B cell (primary cell): ENCODE measurements around the gene ACTL6B. TPM values are rescaled to one million over a fixed set of nuclear protein-coding genes. Genes with fewer than 3 reads are reported as not detected.

Experiments used
- ATAC-seq: fragments of 200-7000 bp; cut with Tn5 transposase; one replicate; pipeline ENCODE4 v1.10.0; 2021; ENCODE audit warnings: low read depth, mild to moderate bottlenecking, moderate number of reproducible peaks, moderate library complexity
- CTCF ChIA-PET: fragments of 350-600 bp; sonication (Branson Sonifier 250); formaldehyde crosslinking; loops from one replicate; lab custom pipeline; 2021; ENCODE audit warnings: antibody characterized with exemption, inconsistent platforms; lab: Charles Lee
- POLR2A ChIA-PET: fragments of 350-600 bp; sonication (Branson Sonifier 250); formaldehyde crosslinking; loops from one replicate; lab custom pipeline; 2021; ENCODE audit warnings: antibody characterized with exemption; lab: Charles Lee
- DNase-seq: peaks from one replicate; pipeline ENCODE4 v3.0.0; 2013
- H2AFZ ChIP-seq: 2 replicates; pipeline ENCODE4 v1.6.1; 2012; ENCODE audit warnings: mild to moderate bottlenecking, low read depth, low read length; ENCODE audit not compliant: insufficient read depth, poor library complexity, severe bottlenecking
- H3K27ac ChIP-seq, 2 donors: 1 replicate in 1 of 2; 2 replicates in 1 of 2; pipeline ENCODE4 v1.5.1; 2012 to 2013; ENCODE audit warnings: low read length in 2 of 2, mild to moderate bottlenecking in 2 of 2, moderate library complexity in 1 of 2
- H3K27me3 ChIP-seq, 4 experiments: fragments of 200-600 bp in 1 of 4; sonication (generic) in 1 of 4; replicated peaks in 1 of 4; 1 replicate in 2 of 4; 2 replicates in 2 of 4; pipeline versions ENCODE4 v1.6.1 to v1.7.0; 2013 to 2016; ENCODE audit warnings: low read length in 3 of 4, mild to moderate bottlenecking in 2 of 4, mixed read lengths in 1 of 4, moderate library complexity in 1 of 4; ENCODE audit not compliant: insufficient read depth in 4 of 4, control insufficient read depth in 3 of 4; ENCODE audit errors: control extremely low read depth in 1 of 4
- H3K36me3 ChIP-seq, 2 experiments: replicated peaks in 1 of 2; 1 replicate in 1 of 2; 2 replicates in 1 of 2; pipeline versions ENCODE4 v1.6.1 to v1.7.1; 2013; ENCODE audit warnings: low read length in 1 of 2; ENCODE audit not compliant: insufficient read depth in 2 of 2, control insufficient read depth in 1 of 2; ENCODE audit errors: control extremely low read depth in 1 of 2, extremely low read depth in 1 of 2
- H3K4me1 ChIP-seq, 2 donors: fragments of 200-600 bp in 1 of 2; sonication (generic) in 1 of 2; 1 replicate in 1 of 2; 2 replicates in 1 of 2; pipeline versions ENCODE4 v1.5.1 to v1.6.1; 2013 to 2017; ENCODE audit warnings: low read length in 2 of 2; ENCODE audit not compliant: control insufficient read depth in 2 of 2, insufficient read depth in 2 of 2
- H3K4me2 ChIP-seq: replicated peaks from 2 replicates; pipeline ENCODE3; 2012; ENCODE audit warnings: mild to moderate bottlenecking, low read depth, low read length; ENCODE audit not compliant: poor library complexity, severe bottlenecking
- H3K4me3 ChIP-seq, 5 experiments: fragments of 200-600 bp in 1 of 5; sonication (generic) in 1 of 5; 1 replicate in 3 of 5; 2 replicates in 2 of 5; pipeline versions ENCODE4 v1.5.1 to v1.7.0; 2011 to 2016; ENCODE audit warnings: low read length in 4 of 5, mild to moderate bottlenecking in 4 of 5, low read depth in 2 of 5, control low read depth in 1 of 5, moderate library complexity in 1 of 5; ENCODE audit not compliant: insufficient read depth in 1 of 5; ENCODE audit errors: control extremely low read depth in 1 of 5, extremely low read depth in 1 of 5
- H3K79me2 ChIP-seq: fragments of 200-600 bp; sonication (generic); one replicate; pipeline ENCODE4 v1.6.0; 2016; ENCODE audit warnings: low read length; ENCODE audit not compliant: control insufficient read depth, insufficient read depth
- H3K9ac ChIP-seq: fragments of 200-600 bp; sonication (generic); 2 replicates; pipeline ENCODE4 v1.6.1; 2017; ENCODE audit warnings: mild to moderate bottlenecking, low read length, moderate library complexity
- H3K9me3 ChIP-seq, 3 donors: one replicate each; pipeline versions ENCODE4 v1.6.1 to v1.7.1; 2013; ENCODE audit warnings: low read length in 2 of 3; ENCODE audit not compliant: control insufficient read depth in 2 of 3, insufficient read depth in 1 of 3; ENCODE audit errors: control extremely low read depth in 1 of 3
- H4K20me1 ChIP-seq: 2 replicates; pipeline ENCODE4 v1.6.0; 2012; ENCODE audit warnings: mild to moderate bottlenecking, low read length; ENCODE audit not compliant: insufficient read depth, control insufficient read depth, poor library complexity, severe bottlenecking
- H3K27ac Mint-ChIP-seq: one replicate; pipeline ENCODE4 v1.8.0; 2021; ENCODE audit warnings: mixed read lengths
- H3K27me3 Mint-ChIP-seq: one replicate; pipeline ENCODE4 v1.8.0; 2021; ENCODE audit warnings: mixed read lengths
- H3K4me1 Mint-ChIP-seq: one replicate; pipeline ENCODE4 v1.8.0; 2021; ENCODE audit warnings: mixed read lengths
- H3K4me3 Mint-ChIP-seq: one replicate; pipeline ENCODE4 v1.8.0; 2021; ENCODE audit warnings: mixed read lengths
- H3K9me3 Mint-ChIP-seq: one replicate; pipeline ENCODE4 v1.8.0; 2022; ENCODE audit warnings: mixed read lengths; ENCODE audit not compliant: insufficient read depth
- CTCF ChIP-seq: fragments of 200-600 bp; IDR thresholded peaks from one replicate; pipeline ENCODE4 v1.8.0; 2022; ENCODE audit warnings: antibody characterized with exemption, mild to moderate bottlenecking
- EZH2 ChIP-seq: IDR thresholded peaks from 2 replicates; pipeline ENCODE4 v1.6.1; 2012; ENCODE audit warnings: borderline replicate concordance, low read depth, mild to moderate bottlenecking, moderate library complexity, low read length; ENCODE audit not compliant: insufficient read depth, poor library complexity, severe bottlenecking
- WGBS: methylation state at CpG from one replicate; pipeline ENCODE4 v1.1.5; 2013; ENCODE audit warnings: missing lambda C conversion rate; ENCODE audit not compliant: insufficient coverage; 5-methylcytosine and 5-hydroxymethylcytosine counted together
- intact Hi-C: fragments of 100-400 bp; cut with micrococcal nuclease; formaldehyde crosslinking; loops from one replicate; pipeline ENCODE4 v1.10.0; 2022
- polyA plus RNA-seq: library from polyadenylated mRNA; depleted of rRNA; stranded (reverse); fragments of >200 nt; gene quantifications from 2 replicates; pipeline ENCODE4 v1.2.3, GENCODE V29; 2012
- total RNA-seq, 2 donors: library from RNA; stranded (reverse); fragments of 120-200 nt in 1 of 2; gene quantifications; 1 replicate in 1 of 2; 2 replicates in 1 of 2; pipeline versions ENCODE4 v1.2.3 to v1.2.4, GENCODE V29; 2013 to 2022

ACTL6B gene
- total and polyA plus RNA-seq, 2 donors (not counting 1 experiment from before 2014, with no cell fraction given), result not detected

- Histone ChIP-seq H3K36me3 (peaks cover 0 to 77% of the 10 kb centered on the region in 2 experiments), H3K4me2 (no peak overlapping the region), H3K9ac (no peak overlapping the region), H3K27ac (no peak overlapping the region), H3K4me1 (peaks cover 25 to 26% of the 10 kb centered on the region in 2 donors), H3K79me2 (peaks cover 57% of the 10 kb centered on the region), H3K4me3 (no peak overlapping the region), H3K27me3 (no peaks in the 10 kb centered on the region), H3K9me3 (no peaks in the 10 kb centered on the region), H2AFZ (no peak overlapping the region), H4K20me1 (peaks cover 94% of the 10 kb centered on the region)
- POLR2A ChIA-PET, result interaction anchor here (0.6 kb wide), 1 partner anchor 227 kb away, joined by 5 read pairs; no protein-coding TSS in a partner anchor
- Mint-ChIP-seq H3K4me3 (no peak overlapping the region), H3K27ac (no peak overlapping the region), H3K9me3 (no peaks in the 10 kb centered on the region), H3K27me3 (no peaks in the 10 kb centered on the region), H3K4me1 (peaks cover 27% of the 10 kb centered on the region)
- DNase-seq, result no peak
- CTCF ChIA-PET, result interaction anchor here (6.3 kb wide), 1 partner anchor 11 kb away, joined by 53 read pairs; no protein-coding TSS in a partner anchor
- intact Hi-C loops, result no loop called here
- no peak for TF ChIP-seq EZH2
- TF ChIP-seq CTCF, result no peak
- WGBS, result 93% methylated on average over 19 of the region's 22 CpGs
- ATAC-seq, result no peak
Measured at GRCh38 chr7:100687261-100687660, 31.0 kb upstream of the ACTL6B start.

GRCh38 chr7:100686822-100687211 lies 30.6 kb upstream of the ACTL6B start:
- TF ChIP-seq CTCF (no peak), EZH2 (no peak)
- Histone ChIP-seq H3K4me3 (no peak overlapping the region), H3K36me3 (peaks cover 0 to 80% of the 10 kb centered on the region in 2 experiments), H3K4me1 (peaks cover 20 to 21% of the 10 kb centered on the region in 2 donors), H4K20me1 (peaks cover 91% of the 10 kb centered on the region), H3K9me3 (no peaks in the 10 kb centered on the region), H3K4me2 (no peak overlapping the region), H2AFZ (no peak overlapping the region), H3K27me3 (no peaks in the 10 kb centered on the region), H3K79me2 (peaks cover 53% of the 10 kb centered on the region), H3K9ac (no peak overlapping the region), H3K27ac (no peak overlapping the region)
- no peak for DNase-seq
- ChIA-PET POLR2A (no interaction called here), CTCF (no interaction called here)
- intact Hi-C loops, result no loop called here
- 90% methylated on average over 12 of the region's 17 CpGs for WGBS
- no peaks in the 10 kb centered on the region for H3K9me3 Mint-ChIP-seq
- no peak overlapping the region for H3K27ac Mint-ChIP-seq
- H3K4me1 Mint-ChIP-seq, result peaks cover 23% of the 10 kb centered on the region
- ATAC-seq, result no peak
- no peak overlapping the region for H3K4me3 Mint-ChIP-seq
- H3K27me3 Mint-ChIP-seq, result no peaks in the 10 kb centered on the region
